ENCODE measurements around the gene SENP1. TPM values are rescaled to one million over a fixed set of nuclear protein-coding genes. Genes with fewer than 3 reads are reported as not detected.
"Not testable (repeated sequence)": the region's sequence is repeated elsewhere in the genome, so short reads cannot be mapped to it uniquely, and the experiment has no call there.

The SENP1 gene
- total RNA-seq, 2 experiments from 2014 or later: 44.4 to 61.8 TPM

DNA sequence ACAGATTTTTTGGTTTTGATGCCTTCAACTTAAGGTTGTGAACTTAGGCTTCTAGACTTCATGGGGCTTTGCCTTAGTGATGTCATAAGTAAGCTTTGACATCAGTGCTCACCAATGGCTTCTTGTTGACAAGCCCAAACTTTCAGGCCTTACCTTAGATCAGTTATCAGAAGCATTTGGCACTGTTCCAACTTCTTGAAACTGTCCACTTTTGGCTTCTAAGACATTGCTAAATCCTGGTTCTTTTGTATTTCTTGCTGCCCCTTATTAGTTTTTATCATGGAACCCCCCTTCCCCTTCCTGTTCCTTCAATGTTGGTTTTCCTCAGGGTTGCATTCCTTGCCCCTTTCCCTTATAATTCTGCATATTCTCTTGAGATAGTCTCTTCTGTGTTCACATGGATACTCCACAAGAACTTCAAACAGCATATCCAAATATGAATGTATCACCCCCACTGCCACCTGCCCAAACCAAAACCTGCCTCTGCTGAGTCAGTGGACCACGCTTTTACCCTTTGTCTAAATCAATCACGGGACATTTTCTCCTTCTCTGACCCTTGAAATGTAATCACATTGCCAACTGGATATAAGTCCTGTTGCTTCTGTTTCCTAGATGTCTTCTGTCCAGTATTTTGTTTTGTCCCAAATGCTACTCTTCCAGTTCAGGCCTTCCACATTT is 21.2 kb upstream of the SENP1 start:
- ChIA-PET CTCF (no interaction called here), POLR2A (interaction anchor here (1.0 kb wide), 1 partner anchor 22 kb away, joined by 3 read pairs; no protein-coding TSS in a partner anchor)

DNA sequence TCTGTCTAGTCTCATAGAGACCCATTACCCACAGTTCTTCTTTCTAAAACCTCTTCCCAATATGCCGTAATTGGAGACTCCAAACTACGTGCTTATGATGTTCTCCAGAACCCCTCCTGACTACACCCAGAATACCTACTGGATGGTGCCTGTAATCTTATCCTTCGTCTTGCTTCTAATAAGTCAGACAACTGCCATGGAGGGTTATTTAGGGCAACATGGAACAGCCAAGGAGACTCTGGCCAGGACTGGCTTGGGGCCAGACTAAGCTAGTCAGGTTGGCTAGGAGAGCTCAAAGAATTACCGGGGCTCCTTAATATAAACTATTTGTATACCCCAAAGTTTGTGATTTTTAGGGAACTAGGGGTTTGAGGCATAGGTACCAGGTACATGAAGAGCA is 20.1 kb upstream of the SENP1 start:
- Mint-ChIP-seq H3K36me3 (ENCODE audit: low read depth) (peaks cover 37% of the 10 kb centered on the region), H3K4me1 (peaks cover 1% of the 10 kb centered on the region), H3K4me3 (no peak overlapping the region), H3K27me3 (no peaks in the 10 kb centered on the region), H3K27ac (no peak overlapping the region), H3K9me3 (ENCODE audit: low read depth) (no peaks in the 10 kb centered on the region)
- ChIA-PET POLR2A (interaction anchor here (1.0 kb wide), 1 partner anchor 23 kb away, joined by 3 read pairs; no protein-coding TSS in a partner anchor), CTCF (interaction anchor here (2.1 kb wide), 1 partner anchor 17 kb away, joined by 5 read pairs; no protein-coding TSS in a partner anchor)
- ATAC-seq (no peak), DNase-seq (no peak)
- intact Hi-C loops (cut with DNase I, micrococcal nuclease): no loop called here

More for the DNA sequence above, 21.2 kb upstream of the SENP1 start:
- H3K4me3 Mint-ChIP-seq: no peak overlapping the region
- no peak for ATAC-seq
- no peaks in the 10 kb centered on the region for H3K9me3 Mint-ChIP-seq (ENCODE audit: low read depth)
- peaks cover 41% of the 10 kb centered on the region for H3K36me3 Mint-ChIP-seq (ENCODE audit: low read depth)
- DNase-seq: no peak
- H3K4me1 Mint-ChIP-seq: no peaks in the 10 kb centered on the region
- no peaks in the 10 kb centered on the region for H3K27me3 Mint-ChIP-seq
- intact Hi-C loops (cut with DNase I, micrococcal nuclease): no loop called here
- H3K27ac Mint-ChIP-seq: no peak overlapping the region

DNA sequence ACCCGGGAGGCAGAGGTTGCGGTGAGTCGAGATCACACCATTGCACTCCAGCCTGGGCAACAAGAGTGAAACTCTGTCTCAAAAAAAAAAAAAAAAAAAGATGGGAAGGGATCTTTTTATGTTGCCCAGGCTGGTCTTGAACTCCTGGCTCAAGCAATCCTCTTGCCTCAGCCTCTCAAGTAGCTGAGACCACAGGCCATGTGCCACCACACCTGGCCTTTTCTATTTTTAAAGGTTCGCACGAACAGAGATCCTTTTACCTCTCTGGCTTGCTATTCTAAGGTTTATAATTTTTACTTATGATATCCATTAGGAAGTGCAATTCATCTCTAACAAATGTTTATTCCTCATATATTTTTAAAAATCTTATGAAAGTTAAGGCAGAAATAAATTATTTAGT is 19.7 kb upstream of the SENP1 start:
- H3K4me3 Mint-ChIP-seq; DNase-seq; H3K4me1 Mint-ChIP-seq; H3K27ac Mint-ChIP-seq; ATAC-seq; intact Hi-C loops (cut with DNase I, micrococcal nuclease); H3K9me3 Mint-ChIP-seq (ENCODE audit: low read depth); H3K27me3 Mint-ChIP-seq; POLR2A ChIA-PET: not testable (repeated sequence)
- H3K36me3 Mint-ChIP-seq (ENCODE audit: low read depth): peaks cover 35% of the 10 kb centered on the region
- CTCF ChIA-PET: interaction anchor here (2.1 kb wide), 1 partner anchor 16 kb away, joined by 5 read pairs; no protein-coding TSS in a partner anchor

GRCh38 chr12:48123169-48123568 is 17.3 kb upstream of the SENP1 start:
- Mint-ChIP-seq H3K27ac (no peak overlapping the region), H3K36me3 (ENCODE audit: low read depth) (peaks cover 30% of the 10 kb centered on the region), H3K27me3 (no peaks in the 10 kb centered on the region), H3K4me1 (peaks cover 16% of the 10 kb centered on the region), H3K4me3 (no peak overlapping the region), H3K9me3 (ENCODE audit: low read depth) (no peaks in the 10 kb centered on the region)
- DNase-seq (no peak), ATAC-seq (no peak)
- ChIA-PET POLR2A (no interaction called here), CTCF (no interaction called here)
- intact Hi-C loops (cut with DNase I, micrococcal nuclease): no loop called here

DNA sequence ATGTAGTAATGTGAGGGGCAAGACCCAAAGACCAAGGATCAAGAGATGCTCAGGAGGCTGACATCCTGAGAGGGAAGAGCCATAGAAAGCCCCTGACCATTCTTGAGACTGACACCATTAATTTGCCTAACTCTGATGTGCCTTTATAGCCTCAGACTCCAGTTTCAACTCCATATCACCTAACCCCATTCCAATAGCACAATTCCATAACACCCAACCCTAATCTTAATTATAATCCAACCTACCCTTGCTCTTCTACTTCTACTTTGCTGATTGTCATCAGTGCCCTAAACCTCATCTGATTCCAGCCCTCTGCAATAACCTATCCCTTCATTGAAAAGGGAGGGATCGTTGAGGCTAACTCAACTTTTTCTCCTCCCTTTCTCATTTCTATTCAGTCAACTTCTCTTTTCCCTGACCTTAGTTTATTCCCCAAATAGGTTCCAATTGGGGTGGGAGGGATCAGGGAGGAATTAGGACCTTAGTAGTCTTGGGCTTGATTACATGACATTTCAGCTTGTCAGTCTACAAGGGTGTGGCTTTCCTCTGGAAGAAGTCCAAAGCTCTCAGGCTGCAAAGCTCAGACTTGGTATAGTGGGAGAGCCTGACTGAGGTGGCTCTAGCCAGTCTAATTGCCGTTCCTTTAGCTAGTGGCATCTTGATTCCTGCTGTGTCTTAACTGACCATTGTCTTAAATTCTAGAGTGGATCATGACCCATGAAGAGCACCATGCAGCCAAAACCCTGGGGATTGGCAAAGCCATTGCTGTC is 16.4 kb upstream of the SENP1 start:
- Mint-ChIP-seq H3K27me3 (no peaks in the 10 kb centered on the region), H3K4me1 (peaks cover 16% of the 10 kb centered on the region), H3K4me3 (no peak overlapping the region), H3K9me3 (ENCODE audit: low read depth) (no peaks in the 10 kb centered on the region), H3K36me3 (ENCODE audit: low read depth) (peaks cover 27% of the 10 kb centered on the region), H3K27ac (no peak overlapping the region)
- POLR2A ChIA-PET: no interaction called here
- CTCF ChIA-PET: interaction anchor here (1.0 to 1.4 kb wide), 2 partner anchors 17 to 20 kb away, joined by 3 to 4 read pairs; partner anchors contain the start of gene SENP1
- DNase-seq (no peak), ATAC-seq (no peak)
- intact Hi-C loops (cut with DNase I, micrococcal nuclease): no loop called here

DNA sequence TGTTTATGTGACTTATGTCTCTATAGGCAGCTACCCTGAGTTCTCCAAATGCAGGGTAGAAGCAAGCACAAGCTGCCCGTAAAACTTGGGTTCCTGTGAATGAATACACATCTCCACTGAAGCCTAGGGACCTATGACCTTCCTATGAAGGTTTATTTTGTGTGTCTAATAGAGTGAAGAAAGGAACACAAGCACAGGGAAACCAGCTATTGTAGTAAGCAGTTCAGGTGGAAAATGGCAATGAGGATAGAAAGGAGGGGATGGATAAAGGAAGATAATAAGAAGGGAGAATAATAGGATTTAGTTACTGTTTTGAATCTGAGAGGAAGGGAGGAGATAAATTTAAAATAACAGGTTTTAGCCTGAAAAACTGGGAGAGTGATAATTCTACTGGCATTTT is 15.6 kb upstream of the SENP1 start:
- ATAC-seq (no peak), DNase-seq (no peak)
- H3K27me3 Mint-ChIP-seq: peaks cover 3% of the 10 kb centered on the region
- intact Hi-C loops (cut with DNase I, micrococcal nuclease): no loop called here
- CTCF ChIA-PET: interaction anchor here (0.7 to 1.4 kb wide), 3 partner anchors 16 to 990 kb away, joined by 3 to 4 read pairs (median 3); partner anchors contain the start of gene SENP1
- peaks cover 23% of the 10 kb centered on the region for H3K36me3 Mint-ChIP-seq (ENCODE audit: low read depth)
- H3K4me1 Mint-ChIP-seq: peaks cover 16% of the 10 kb centered on the region
- no peaks in the 10 kb centered on the region for H3K9me3 Mint-ChIP-seq (ENCODE audit: low read depth)
- H3K27ac Mint-ChIP-seq: no peak overlapping the region
- POLR2A ChIA-PET: no interaction called here
- H3K4me3 Mint-ChIP-seq: no peak overlapping the region

- CTCF ChIA-PET: interaction anchor here (1.1 to 1.4 kb wide), 4 partner anchors 23 to 499 kb away, joined by 3 to 4 read pairs (median 3); partner anchors contain the start of gene ASB8
Measured at GRCh38 chr12:48119834-48120195, 13.9 kb upstream of the SENP1 start.

GRCh38 chr12:48119078-48119833 is 13.4 kb upstream of the SENP1 start, which contains the start of gene PFKM:
Gene PFKM (plus strand): TSS chr12:48119364. CDS start chr12:48122775, 3,411 bp downstream.
- POLR2A ChIA-PET: interaction anchor here (0.6 to 0.9 kb wide), 3 partner anchors 36 to 64 kb away, joined by 3 to 5 read pairs (median 3); partner anchors contain the start of gene ASB8
- intact Hi-C loops (cut with DNase I, micrococcal nuclease): loop anchor here (1.0 kb wide), 2 partner anchors 13 to 38 kb away; partner anchors contain the start of genes SENP1 (in 2 of the 2) and ASB8 (in 1 of the 2)
- peak; percentile 86 for DNase-seq
- peak within 1 kb of the TSS; percentile 93 for H3K4me3 Mint-ChIP-seq
- ATAC-seq: peak; percentile 100
- peaks cover 5% of the 10 kb centered on the region for H3K27me3 Mint-ChIP-seq
- H3K4me1 Mint-ChIP-seq: peaks cover 16% of the 10 kb centered on the region
- no peaks in the 10 kb centered on the region for H3K9me3 Mint-ChIP-seq (ENCODE audit: low read depth)
- H3K27ac Mint-ChIP-seq: peak within 1 kb of the TSS; percentile 89
- CTCF ChIA-PET: interaction anchor here (0.6 to 1.4 kb wide), 6 partner anchors 10 to 500 kb away, joined by 3 to 4 read pairs (median 3); partner anchors contain the start of gene ASB8
- H3K36me3 Mint-ChIP-seq (ENCODE audit: low read depth): peaks cover 11% of the 10 kb centered on the region

More at GRCh38 chr12:48119834-48120195, 13.9 kb upstream of the SENP1 start:
- Mint-ChIP-seq H3K4me3 (peak overlapping the region; percentile 93), H3K9me3 (ENCODE audit: low read depth) (no peaks in the 10 kb centered on the region), H3K4me1 (peaks cover 16% of the 10 kb centered on the region), H3K27ac (peak overlapping the region; percentile 61), H3K36me3 (ENCODE audit: low read depth) (peaks cover 16% of the 10 kb centered on the region), H3K27me3 (peaks cover 5% of the 10 kb centered on the region)
- DNase-seq (no peak), ATAC-seq (no peak)
- POLR2A ChIA-PET: interaction anchor here (0.6 kb wide), 1 partner anchor 36 kb away, joined by 3 read pairs; no protein-coding TSS in a partner anchor
- intact Hi-C loops (cut with DNase I, micrococcal nuclease): loop anchor here (1.0 kb wide), 2 partner anchors 14 to 37 kb away; partner anchors contain the start of genes SENP1 (in 2 of the 2) and ASB8 (in 1 of the 2)

DNA sequence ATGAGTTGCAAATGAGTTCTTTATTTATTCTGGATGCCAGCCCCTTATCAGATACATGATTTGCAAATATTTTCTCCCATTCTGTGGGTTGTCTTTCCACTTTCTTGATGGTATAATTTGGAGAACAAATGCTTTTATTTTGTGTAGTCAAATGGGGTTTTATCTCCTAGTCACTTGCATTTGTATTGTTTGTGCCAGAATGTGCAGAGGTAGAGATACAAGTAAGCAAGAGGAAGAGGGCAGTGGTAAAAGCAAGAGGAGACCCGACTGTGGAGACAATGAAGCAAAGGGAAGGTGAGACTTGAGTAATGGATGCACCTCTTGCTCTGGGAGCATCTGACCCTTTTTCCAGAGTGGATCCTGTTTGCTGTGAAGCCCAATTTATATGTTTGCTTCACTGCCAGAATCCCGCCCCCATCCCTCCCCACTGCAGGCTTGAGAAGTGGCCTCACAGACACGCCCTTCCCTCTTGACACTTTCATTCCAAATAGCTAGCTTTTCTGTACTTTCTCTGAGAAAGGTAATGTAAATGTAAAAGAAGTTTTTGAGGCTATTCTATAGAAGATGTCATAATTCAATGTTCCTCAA is 12.5 kb upstream of the SENP1 start:
- CTCF ChIA-PET: interaction anchor here (1.0 kb wide), 1 partner anchor 10 kb away, joined by 4 read pairs; no protein-coding TSS in a partner anchor
- intact Hi-C loops (cut with DNase I, micrococcal nuclease): no loop called here
- no peak for ATAC-seq

DNA sequence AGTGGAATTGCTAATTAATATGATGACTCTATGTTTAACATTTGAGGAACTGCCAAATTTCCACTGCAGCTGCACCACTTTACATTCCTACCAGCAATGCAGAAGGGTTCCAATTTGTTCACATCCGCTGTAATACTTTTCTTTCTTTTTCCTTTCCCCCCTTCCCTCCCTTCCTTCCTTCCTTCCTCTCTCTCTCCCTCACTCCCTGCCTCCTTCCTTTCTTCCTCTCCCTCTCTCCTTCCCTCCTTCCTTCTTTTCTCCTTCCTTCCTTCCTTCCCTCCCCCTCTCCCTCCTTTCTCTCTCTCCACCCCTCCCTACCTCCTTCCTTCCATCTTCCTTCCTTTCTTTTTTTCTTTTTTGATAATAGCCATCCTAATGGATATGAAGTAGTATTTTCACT is 10.1 kb upstream of the SENP1 start:
- H3K9me3 Mint-ChIP-seq (ENCODE audit: low read depth): no peaks in the 10 kb centered on the region
- H3K4me3 Mint-ChIP-seq: no peak overlapping the region
- DNase-seq (no peak), ATAC-seq (no peak)
- H3K27ac Mint-ChIP-seq: no peak overlapping the region
- peaks cover 15% of the 10 kb centered on the region for H3K4me1 Mint-ChIP-seq
- CTCF ChIA-PET: no interaction called here
- intact Hi-C loops (cut with DNase I, micrococcal nuclease): no loop called here
- no peaks in the 10 kb centered on the region for H3K36me3 Mint-ChIP-seq (ENCODE audit: low read depth)
- peaks cover 7% of the 10 kb centered on the region for H3K27me3 Mint-ChIP-seq
- POLR2A ChIA-PET: no interaction called here

More for the DNA sequence above, 12.5 kb upstream of the SENP1 start:
- DNase-seq: no peak
- peak overlapping the region; percentile 93 for H3K4me3 Mint-ChIP-seq
- H3K9me3 Mint-ChIP-seq (ENCODE audit: low read depth): no peaks in the 10 kb centered on the region
- POLR2A ChIA-PET: interaction anchor here (0.9 kb wide), 1 partner anchor 65 kb away, joined by 3 read pairs; no protein-coding TSS in a partner anchor
- H3K4me1 Mint-ChIP-seq: peaks cover 16% of the 10 kb centered on the region
- H3K27me3 Mint-ChIP-seq: peaks cover 7% of the 10 kb centered on the region
- peaks cover 6% of the 10 kb centered on the region for H3K36me3 Mint-ChIP-seq (ENCODE audit: low read depth)
- H3K27ac Mint-ChIP-seq: no peak overlapping the region
